HEK293 (cell line): ENCODE results near the gene CASK.
"Not testable (repeated sequence)": the region's sequence is repeated elsewhere in the genome, so short reads cannot be mapped to it uniquely, and the experiment has no call there.

Experiments used
- MYNN ChIP-seq: fragments of 450-650 bp; formaldehyde crosslinking; IDR thresholded peaks from 2 replicates; pipeline ENCODE4 v1.5.1; 2016; ENCODE audit warnings: missing biosample characterization, missing genetic modification characterization, borderline replicate concordance
- ZNF10 ChIP-seq: fragments of 450-650 bp; formaldehyde crosslinking; IDR thresholded peaks from 2 replicates; pipeline ENCODE4 v1.5.1; 2017; ENCODE audit warnings: missing biosample characterization, missing genetic modification characterization
- ZNF138 ChIP-seq: fragments of 450-650 bp; formaldehyde crosslinking; IDR thresholded peaks from 2 replicates; pipeline ENCODE4 v1.5.1; 2016; ENCODE audit warnings: missing biosample characterization, missing genetic modification characterization, borderline replicate concordance
- ZNF140 ChIP-seq: fragments of 450-650 bp; formaldehyde crosslinking; IDR thresholded peaks from 2 replicates; pipeline ENCODE4 v1.5.1; 2016; ENCODE audit warnings: missing biosample characterization, missing genetic modification characterization
- ZNF146 ChIP-seq: fragments of 450-650 bp; formaldehyde crosslinking; IDR thresholded peaks from 2 replicates; pipeline ENCODE4 v1.5.1; 2016; ENCODE audit warnings: missing biosample characterization, missing genetic modification characterization
- ZNF548 ChIP-seq: fragments of 450-650 bp; formaldehyde crosslinking; IDR thresholded peaks from 2 replicates; pipeline ENCODE4 v1.5.1; 2016; ENCODE audit warnings: missing biosample characterization, missing genetic modification characterization
- ZNF610 ChIP-seq: fragments of 450-650 bp; formaldehyde crosslinking; IDR thresholded peaks from 2 replicates; pipeline ENCODE4 v1.5.1; 2016; ENCODE audit warnings: missing biosample characterization, missing genetic modification characterization, borderline replicate concordance
- TF ChIP-seq, protein P1 (sequence below): fragments of 450-650 bp; formaldehyde crosslinking; IDR thresholded peaks from 2 replicates; pipeline ENCODE4 v1.5.1; 2016; ENCODE audit warnings: missing biosample characterization, missing genetic modification characterization, low read depth
- TF ChIP-seq, protein P2 (sequence below): fragments of 450-650 bp; formaldehyde crosslinking; IDR thresholded peaks from 2 replicates; pipeline ENCODE4 v1.5.1; 2016; ENCODE audit warnings: missing biosample characterization, missing genetic modification characterization
- TF ChIP-seq, protein P3 (sequence below): fragments of 450-650 bp; formaldehyde crosslinking; IDR thresholded peaks from 2 replicates; pipeline ENCODE4 v1.5.1; 2016; ENCODE audit warnings: missing biosample characterization, missing genetic modification characterization

DNA sequence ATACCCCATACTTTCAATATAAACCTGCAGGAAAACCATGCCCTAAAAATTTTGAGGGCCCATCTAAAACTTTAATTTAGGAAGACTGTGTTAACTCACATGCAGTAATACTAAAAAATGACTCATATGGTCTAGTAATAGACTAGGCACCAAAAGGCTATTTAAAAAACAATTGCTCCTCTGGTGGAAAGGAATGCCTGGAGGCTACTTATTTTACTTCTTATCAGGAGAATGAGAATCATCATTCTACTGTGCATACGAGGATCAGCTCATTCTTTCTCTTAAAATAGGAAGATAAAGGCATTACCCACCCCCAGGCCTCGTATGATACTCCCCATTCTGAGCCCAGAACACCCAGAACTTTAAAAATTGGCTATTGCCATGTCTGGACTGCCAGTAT lies 277.2 kb downstream of the CASK start:
- TF ChIP-seq ZNF10 (tag by site-specific recombination); ZNF146 (tag by site-specific recombination); ZNF138 (tag by site-specific recombination); ZNF140 (tag by site-specific recombination); MYNN (tag by site-specific recombination); ZNF548 (tag by site-specific recombination); ZNF610: not testable (repeated sequence)
- TF ChIP-seq, protein P1, sequence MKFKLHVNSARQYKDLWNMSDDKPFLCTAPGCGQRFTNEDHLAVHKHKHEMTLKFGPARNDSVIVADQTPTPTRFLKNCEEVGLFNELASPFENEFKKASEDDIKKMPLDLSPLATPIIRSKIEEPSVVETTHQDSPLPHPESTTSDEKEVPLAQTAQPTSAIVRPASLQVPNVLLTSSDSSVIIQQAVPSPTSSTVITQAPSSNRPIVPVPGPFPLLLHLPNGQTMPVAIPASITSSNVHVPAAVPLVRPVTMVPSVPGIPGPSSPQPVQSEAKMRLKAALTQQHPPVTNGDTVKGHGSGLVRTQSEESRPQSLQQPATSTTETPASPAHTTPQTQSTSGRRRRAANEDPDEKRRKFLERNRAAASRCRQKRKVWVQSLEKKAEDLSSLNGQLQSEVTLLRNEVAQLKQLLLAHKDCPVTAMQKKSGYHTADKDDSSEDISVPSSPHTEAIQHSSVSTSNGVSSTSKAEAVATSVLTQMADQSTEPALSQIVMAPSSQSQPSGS (tag by site-specific recombination): not testable (repeated sequence)
- TF ChIP-seq, protein P2, sequence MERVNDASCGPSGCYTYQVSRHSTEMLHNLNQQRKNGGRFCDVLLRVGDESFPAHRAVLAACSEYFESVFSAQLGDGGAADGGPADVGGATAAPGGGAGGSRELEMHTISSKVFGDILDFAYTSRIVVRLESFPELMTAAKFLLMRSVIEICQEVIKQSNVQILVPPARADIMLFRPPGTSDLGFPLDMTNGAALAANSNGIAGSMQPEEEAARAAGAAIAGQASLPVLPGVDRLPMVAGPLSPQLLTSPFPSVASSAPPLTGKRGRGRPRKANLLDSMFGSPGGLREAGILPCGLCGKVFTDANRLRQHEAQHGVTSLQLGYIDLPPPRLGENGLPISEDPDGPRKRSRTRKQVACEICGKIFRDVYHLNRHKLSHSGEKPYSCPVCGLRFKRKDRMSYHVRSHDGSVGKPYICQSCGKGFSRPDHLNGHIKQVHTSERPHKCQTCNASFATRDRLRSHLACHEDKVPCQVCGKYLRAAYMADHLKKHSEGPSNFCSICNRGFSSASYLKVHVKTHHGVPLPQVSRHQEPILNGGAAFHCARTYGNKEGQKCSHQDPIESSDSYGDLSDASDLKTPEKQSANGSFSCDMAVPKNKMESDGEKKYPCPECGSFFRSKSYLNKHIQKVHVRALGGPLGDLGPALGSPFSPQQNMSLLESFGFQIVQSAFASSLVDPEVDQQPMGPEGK: not testable (repeated sequence)
- TF ChIP-seq, protein P3, sequence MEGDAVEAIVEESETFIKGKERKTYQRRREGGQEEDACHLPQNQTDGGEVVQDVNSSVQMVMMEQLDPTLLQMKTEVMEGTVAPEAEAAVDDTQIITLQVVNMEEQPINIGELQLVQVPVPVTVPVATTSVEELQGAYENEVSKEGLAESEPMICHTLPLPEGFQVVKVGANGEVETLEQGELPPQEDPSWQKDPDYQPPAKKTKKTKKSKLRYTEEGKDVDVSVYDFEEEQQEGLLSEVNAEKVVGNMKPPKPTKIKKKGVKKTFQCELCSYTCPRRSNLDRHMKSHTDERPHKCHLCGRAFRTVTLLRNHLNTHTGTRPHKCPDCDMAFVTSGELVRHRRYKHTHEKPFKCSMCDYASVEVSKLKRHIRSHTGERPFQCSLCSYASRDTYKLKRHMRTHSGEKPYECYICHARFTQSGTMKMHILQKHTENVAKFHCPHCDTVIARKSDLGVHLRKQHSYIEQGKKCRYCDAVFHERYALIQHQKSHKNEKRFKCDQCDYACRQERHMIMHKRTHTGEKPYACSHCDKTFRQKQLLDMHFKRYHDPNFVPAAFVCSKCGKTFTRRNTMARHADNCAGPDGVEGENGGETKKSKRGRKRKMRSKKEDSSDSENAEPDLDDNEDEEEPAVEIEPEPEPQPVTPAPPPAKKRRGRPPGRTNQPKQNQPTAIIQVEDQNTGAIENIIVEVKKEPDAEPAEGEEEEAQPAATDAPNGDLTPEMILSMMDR (tag by site-specific recombination): not testable (repeated sequence)
